ENCODE results near the gene NWD2. TPM values are rescaled to one million over a fixed set of nuclear protein-coding genes. Genes with fewer than 3 reads are reported as not detected.

NWD2 gene
- total and polyA plus RNA-seq, 9 of the 15 experiments (the other 6 are each of a cell fraction or from before 2014, with no cell fraction given) = not detected

GRCh38 chr4:37464373-37465128 lies 220.0 kb downstream of the NWD2 start:
- DNase-seq (ENCODE audit: extremely low read depth in 1 of 4, low spot score in 3 of 4) = no peak
- Histone ChIP-seq H3K9me1 (ENCODE audit: control insufficient read depth, insufficient read depth, low read length) (no peaks in the 10 kb centered on the region), H3K4me3 (no peak overlapping the region), H3K4me1 (replicated peaks in 1 of 2; ENCODE audit: control insufficient read depth in 2 of 2, insufficient read depth in 2 of 2, low read length in 2 of 2) (no peaks in the 10 kb centered on the region), H3K79me2 (ENCODE audit: control insufficient read depth, insufficient read depth, low read length) (no peaks in the 10 kb centered on the region), H2AFZ (ENCODE audit: low read depth, low read length) (no peak overlapping the region), H4K20me1 (replicated peaks; ENCODE audit: control insufficient read depth, insufficient read depth, low read length) (no peaks in the 10 kb centered on the region), H3K4me2 (ENCODE audit: insufficient read depth, low read length) (no peak overlapping the region), H3K9ac (ENCODE audit: insufficient read depth in 1 of 2, low read depth in 2 of 2, low read length in 2 of 2) (no peak overlapping the region), H3K27ac (ENCODE audit: extremely low read depth, low read depth, low read length) (no peak overlapping the region), H3K27me3 (ENCODE audit: control insufficient read depth in 2 of 2, insufficient read depth in 2 of 2, low read length in 2 of 2) (no peaks in the 10 kb centered on the region), H3K9me3 (replicated peaks; ENCODE audit: control insufficient read depth, insufficient read depth, low read depth, low read length) (no peaks in the 10 kb centered on the region), H3K36me3 (ENCODE audit: control insufficient read depth, insufficient read depth, low read length) (no peaks in the 10 kb centered on the region)
- no peak for ATAC-seq
- CTCF ChIA-PET (ENCODE audit: low intra/inter-chr PET ratio) = no interaction called here
- WGBS (ENCODE audit: insufficient coverage, low coverage, missing lambda C conversion rate) = 3% methylated on average over 7 of the region's 7 CpGs
- TF ChIP-seq ZNF583 (CRISPR knock-in tag; IDR thresholded peaks at IDR 0.05) = no peak
- no peak for TF ChIP-seq GABPA (tag; conservative IDR thresholded peaks at IDR 0.05; ENCODE audit: low read depth)
- no TSS peak for BruUV-seq (replicated peaks)
- in situ Hi-C loops (cut with MboI) (no loop called here), intact Hi-C loops (cut with micrococcal nuclease) (no loop called here)
- POLR2A ChIA-PET = interaction anchor here (0.6 kb wide), 1 partner anchor 664 kb away, joined by 3 read pairs; no protein-coding TSS in a partner anchor
- FAIRE-seq = no peak

DNA sequence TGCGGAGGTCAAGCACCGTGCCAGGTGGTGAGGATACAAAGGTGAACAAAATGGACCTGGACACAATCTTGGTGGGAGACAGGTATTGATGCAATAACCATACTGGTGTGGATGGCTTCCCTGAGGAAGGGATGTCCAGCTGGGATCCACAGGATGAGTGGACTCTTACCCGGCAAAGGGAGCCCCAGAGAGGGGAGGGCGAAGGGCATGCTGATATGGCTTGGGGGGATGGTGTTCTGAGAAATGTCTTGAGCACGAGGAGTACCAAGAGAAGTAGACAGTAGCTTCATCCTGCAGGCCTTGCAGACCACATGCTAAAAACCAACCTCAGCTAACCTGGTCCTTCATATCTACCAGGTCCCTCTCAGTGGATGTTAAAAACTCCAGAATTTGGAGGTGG lies 220.8 kb downstream of the NWD2 start:
- POLR2A ChIA-PET = no interaction called here
- H3K36me3 ChIP-seq (ENCODE audit: control insufficient read depth, insufficient read depth, low read length) = no peaks in the 10 kb centered on the region
- 0% methylated on average over 5 of the region's 5 CpGs for WGBS (ENCODE audit: insufficient coverage, low coverage, missing lambda C conversion rate)
- no peak overlapping the region for H3K27ac ChIP-seq (ENCODE audit: extremely low read depth, low read depth, low read length)
- intact Hi-C loops (cut with micrococcal nuclease) (no loop called here), in situ Hi-C loops (cut with MboI) (no loop called here)
- DNase-seq (ENCODE audit: extremely low read depth in 1 of 4, low spot score in 3 of 4) (no peak), ATAC-seq (no peak), FAIRE-seq (no peak)
- no peaks in the 10 kb centered on the region for H4K20me1 ChIP-seq (replicated peaks; ENCODE audit: control insufficient read depth, insufficient read depth, low read length)
- BruUV-seq (replicated peaks) = no TSS peak
- H3K9me1 ChIP-seq (ENCODE audit: control insufficient read depth, insufficient read depth, low read length) = no peaks in the 10 kb centered on the region
- no peak overlapping the region for H3K4me2 ChIP-seq (ENCODE audit: insufficient read depth, low read length)
- H3K9me3 ChIP-seq (replicated peaks; ENCODE audit: control insufficient read depth, insufficient read depth, low read depth, low read length) = no peaks in the 10 kb centered on the region
- H3K4me3 ChIP-seq = no peak overlapping the region
- CTCF ChIA-PET (ENCODE audit: low intra/inter-chr PET ratio) = no interaction called here
- no peak overlapping the region for H3K9ac ChIP-seq (ENCODE audit: insufficient read depth in 1 of 2, low read depth in 2 of 2, low read length in 2 of 2)
- H3K27me3 ChIP-seq (ENCODE audit: control insufficient read depth in 2 of 2, insufficient read depth in 2 of 2, low read length in 2 of 2) = no peaks in the 10 kb centered on the region
- H3K4me1 ChIP-seq (replicated peaks in 1 of 2; ENCODE audit: control insufficient read depth in 2 of 2, insufficient read depth in 2 of 2, low read length in 2 of 2) = no peaks in the 10 kb centered on the region
- H2AFZ ChIP-seq (ENCODE audit: low read depth, low read length) = no peak overlapping the region
- H3K79me2 ChIP-seq (ENCODE audit: control insufficient read depth, insufficient read depth, low read length) = no peaks in the 10 kb centered on the region
- TF ChIP-seq TSC22D4 (tag; IDR thresholded peaks at IDR 0.05) = no peak
- no peak for TF ChIP-seq NEUROD1 (IDR thresholded peaks at IDR 0.05; ENCODE audit: borderline replicate concordance, low read depth, low read length, partially characterized antibody)
- no peak for TF ChIP-seq GABPB1 (CRISPR knock-in tag; IDR thresholded peaks at IDR 0.05)
- no peak for TF ChIP-seq ZBTB17 (CRISPR knock-in tag; IDR thresholded peaks at IDR 0.05)
- TF ChIP-seq CEBPG (CRISPR knock-in tag; IDR thresholded peaks at IDR 0.05) = no peak
- TF ChIP-seq CEBPG (tag; conservative IDR thresholded peaks at IDR 0.05 in 1 of 2, IDR thresholded peaks at IDR 0.05 in 1 of 2) = no peak
- no peak for TF ChIP-seq BHLHE40 (IDR thresholded peaks at IDR 0.05; ENCODE audit: low read length)
- no peak for TF ChIP-seq THRAP3 (IDR thresholded peaks at IDR 0.05; ENCODE audit: borderline replicate concordance)
- TF ChIP-seq MTA2 (IDR thresholded peaks at IDR 0.05; ENCODE audit: low read depth) = no peak
- TF ChIP-seq, protein P1, sequence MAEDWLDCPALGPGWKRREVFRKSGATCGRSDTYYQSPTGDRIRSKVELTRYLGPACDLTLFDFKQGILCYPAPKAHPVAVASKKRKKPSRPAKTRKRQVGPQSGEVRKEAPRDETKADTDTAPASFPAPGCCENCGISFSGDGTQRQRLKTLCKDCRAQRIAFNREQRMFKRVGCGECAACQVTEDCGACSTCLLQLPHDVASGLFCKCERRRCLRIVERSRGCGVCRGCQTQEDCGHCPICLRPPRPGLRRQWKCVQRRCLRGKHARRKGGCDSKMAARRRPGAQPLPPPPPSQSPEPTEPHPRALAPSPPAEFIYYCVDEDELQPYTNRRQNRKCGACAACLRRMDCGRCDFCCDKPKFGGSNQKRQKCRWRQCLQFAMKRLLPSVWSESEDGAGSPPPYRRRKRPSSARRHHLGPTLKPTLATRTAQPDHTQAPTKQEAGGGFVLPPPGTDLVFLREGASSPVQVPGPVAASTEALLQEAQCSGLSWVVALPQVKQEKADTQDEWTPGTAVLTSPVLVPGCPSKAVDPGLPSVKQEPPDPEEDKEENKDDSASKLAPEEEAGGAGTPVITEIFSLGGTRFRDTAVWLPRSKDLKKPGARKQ (CRISPR knock-in tag; IDR thresholded peaks at IDR 0.05) = no peak
- no peak for TF ChIP-seq FOSL1 (tag; conservative IDR thresholded peaks at IDR 0.05)
- no peak for TF ChIP-seq CHD4 (IDR thresholded peaks at IDR 0.05; ENCODE audit: insufficient read depth, insufficient replicate concordance, low read depth, low read length, poor library complexity, severe bottlenecking)
- no peak for TF ChIP-seq ZNF316 (IDR thresholded peaks at IDR 0.05)
- TF ChIP-seq NFRKB (IDR thresholded peaks at IDR 0.05; ENCODE audit: low read depth) = no peak
- TF ChIP-seq ZNF445 (CRISPR knock-in tag; IDR thresholded peaks at IDR 0.05; ENCODE audit: low read depth) = no peak
